LNCaP clone FGC (cell line): ENCODE measurements around the gene HYCC1.
A peak's percentile ranks its signal among the peaks of the same experiment; 100 is the strongest.
"Not testable (repeated sequence)": the region's sequence is repeated elsewhere in the genome, so short reads cannot be mapped to it uniquely, and the experiment has no call there.

Experiments used
- DNase-seq: peaks from one replicate; pipeline ENCODE4 v3.0.0-alpha.2; 2011; ENCODE audit warnings: low read depth
- H3K4me3 ChIP-seq: 2 replicates; pipeline ENCODE4 v1.5.1; 2011; ENCODE audit warnings: mild to moderate bottlenecking, low read depth, low read length, control low read depth
- TF ChIP-seq, protein P1 (sequence below): IDR thresholded peaks from 2 replicates; pipeline ENCODE4 v1.5.1; 2012; ENCODE audit warnings: mild to moderate bottlenecking; ENCODE audit not compliant: control insufficient read depth, insufficient read depth; ENCODE audit errors: extremely low read depth

The HYCC1 gene

DNA sequence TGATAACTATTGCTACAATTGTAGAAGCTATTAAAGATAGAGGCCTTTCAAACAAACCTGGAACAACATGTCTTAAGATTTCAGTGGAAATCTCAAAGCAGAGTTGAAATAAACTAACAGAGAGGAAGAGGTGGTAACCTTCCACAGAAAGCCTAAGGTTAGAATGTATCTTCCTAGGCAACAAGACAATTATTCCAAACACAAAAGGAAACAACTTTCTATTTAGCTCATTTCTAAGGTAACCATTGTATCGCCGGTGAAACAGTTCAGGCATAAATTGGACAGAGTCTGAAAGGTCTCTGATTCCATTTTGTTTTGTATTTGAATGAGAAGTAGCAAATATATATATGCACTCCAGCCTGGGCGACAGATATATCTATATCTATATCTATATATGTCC is 30.7 kb upstream of the HYCC1 start:
- no peak for DNase-seq
- no peak overlapping the region for H3K4me3 ChIP-seq
- TF ChIP-seq, protein P1, sequence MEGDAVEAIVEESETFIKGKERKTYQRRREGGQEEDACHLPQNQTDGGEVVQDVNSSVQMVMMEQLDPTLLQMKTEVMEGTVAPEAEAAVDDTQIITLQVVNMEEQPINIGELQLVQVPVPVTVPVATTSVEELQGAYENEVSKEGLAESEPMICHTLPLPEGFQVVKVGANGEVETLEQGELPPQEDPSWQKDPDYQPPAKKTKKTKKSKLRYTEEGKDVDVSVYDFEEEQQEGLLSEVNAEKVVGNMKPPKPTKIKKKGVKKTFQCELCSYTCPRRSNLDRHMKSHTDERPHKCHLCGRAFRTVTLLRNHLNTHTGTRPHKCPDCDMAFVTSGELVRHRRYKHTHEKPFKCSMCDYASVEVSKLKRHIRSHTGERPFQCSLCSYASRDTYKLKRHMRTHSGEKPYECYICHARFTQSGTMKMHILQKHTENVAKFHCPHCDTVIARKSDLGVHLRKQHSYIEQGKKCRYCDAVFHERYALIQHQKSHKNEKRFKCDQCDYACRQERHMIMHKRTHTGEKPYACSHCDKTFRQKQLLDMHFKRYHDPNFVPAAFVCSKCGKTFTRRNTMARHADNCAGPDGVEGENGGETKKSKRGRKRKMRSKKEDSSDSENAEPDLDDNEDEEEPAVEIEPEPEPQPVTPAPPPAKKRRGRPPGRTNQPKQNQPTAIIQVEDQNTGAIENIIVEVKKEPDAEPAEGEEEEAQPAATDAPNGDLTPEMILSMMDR, result no peak

DNA sequence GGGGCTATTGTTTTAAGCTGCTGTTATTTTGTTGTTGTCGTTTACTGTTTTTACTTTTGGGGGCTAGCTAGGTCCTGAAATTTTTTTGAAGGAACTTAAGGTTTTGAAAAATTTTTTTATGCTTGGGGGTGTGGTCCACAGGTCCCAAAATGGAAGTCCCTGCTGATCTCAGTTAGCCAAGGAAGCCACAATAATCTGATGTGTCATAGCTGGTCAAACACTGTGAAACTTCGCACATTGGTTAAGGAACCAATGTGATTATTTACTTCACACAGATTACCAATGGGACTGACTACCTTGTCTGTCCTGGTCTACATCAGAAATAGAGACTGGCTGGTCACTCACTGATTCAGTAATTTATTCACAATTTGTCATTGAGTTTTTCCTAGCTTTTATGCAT is 29.5 kb upstream of the HYCC1 start:
- H3K4me3 ChIP-seq, result no peak overlapping the region
- TF ChIP-seq, protein P1, result no peak
- no peak for DNase-seq

DNA sequence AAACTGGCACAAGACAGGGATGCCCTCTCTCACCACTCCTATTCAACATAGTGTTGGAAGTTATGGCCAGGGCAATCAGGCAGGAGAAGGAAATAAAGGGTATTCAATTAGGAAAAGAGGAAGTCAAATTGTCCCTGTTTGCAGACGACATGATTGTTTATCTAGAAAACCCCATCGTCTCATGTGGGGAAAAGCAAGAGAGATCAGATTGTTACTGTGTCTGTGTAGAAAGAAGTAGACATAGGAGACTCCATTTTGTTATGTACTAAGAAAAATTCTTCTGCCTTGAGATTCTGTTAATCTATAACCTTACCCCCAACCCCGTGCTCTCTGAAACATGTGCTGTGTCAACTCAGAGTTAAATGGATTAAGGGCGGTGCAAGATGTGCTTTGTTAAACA is 25.7 kb upstream of the HYCC1 start:
- H3K4me3 ChIP-seq, DNase-seq: not testable (repeated sequence)

GRCh38 chr7:23035542-23036371 is 21.8 kb upstream of the HYCC1 start:
- DNase-seq, result not testable (repeated sequence)
- peak overlapping the region; percentile 7; the same call in 1 of the 2 replicates for H3K4me3 ChIP-seq

DNA sequence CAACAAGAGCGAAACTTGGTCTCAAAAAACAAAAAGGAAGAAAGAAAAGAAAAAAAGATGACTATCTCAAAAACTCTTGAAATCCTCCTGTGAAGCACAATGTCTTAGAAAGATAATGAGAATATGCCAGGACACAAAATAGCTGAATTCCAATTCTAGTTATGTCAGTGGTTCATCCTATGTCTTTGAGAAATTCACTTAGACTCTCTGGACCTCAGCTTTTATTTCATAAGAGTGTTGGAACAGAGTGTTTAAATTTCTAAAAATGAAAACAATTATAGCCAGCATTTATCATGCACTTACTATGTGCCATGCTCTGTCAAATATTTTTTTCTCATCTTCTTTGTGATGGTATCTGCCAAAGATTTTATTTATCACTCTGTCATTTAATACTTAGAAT is 13.3 kb upstream of the HYCC1 start:
- DNase-seq, result no peak
- TF ChIP-seq, protein P1, result no peak
- H3K4me3 ChIP-seq, result no peak overlapping the region

DNA sequence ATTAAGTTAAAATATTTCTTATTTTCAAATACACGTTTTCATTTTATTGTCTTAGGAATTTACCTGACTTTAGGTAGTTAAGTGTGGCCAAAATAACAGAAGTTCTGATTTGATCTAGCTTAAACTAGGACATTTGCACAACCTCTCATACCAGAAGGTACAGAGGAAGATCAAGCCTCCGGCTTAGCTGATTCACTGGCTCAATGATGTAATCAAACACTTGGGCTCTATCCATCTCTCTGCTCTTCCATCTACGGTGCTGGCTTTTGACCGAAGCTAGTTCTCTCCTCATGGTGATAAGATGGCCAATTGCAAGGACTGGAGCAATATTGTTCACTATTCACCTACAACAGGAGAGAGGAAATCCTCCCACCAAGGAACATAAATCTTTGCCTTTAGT is 12.2 kb upstream of the HYCC1 start:
- no peak overlapping the region for H3K4me3 ChIP-seq
- DNase-seq, result no peak
- TF ChIP-seq, protein P1, result no peak

- DNase-seq, result no peak
- no peak overlapping the region for H3K4me3 ChIP-seq
- TF ChIP-seq, protein P1, result no peak
Observed at GRCh38 chr7:23024454-23024853, 10.5 kb upstream of the HYCC1 start.

DNA sequence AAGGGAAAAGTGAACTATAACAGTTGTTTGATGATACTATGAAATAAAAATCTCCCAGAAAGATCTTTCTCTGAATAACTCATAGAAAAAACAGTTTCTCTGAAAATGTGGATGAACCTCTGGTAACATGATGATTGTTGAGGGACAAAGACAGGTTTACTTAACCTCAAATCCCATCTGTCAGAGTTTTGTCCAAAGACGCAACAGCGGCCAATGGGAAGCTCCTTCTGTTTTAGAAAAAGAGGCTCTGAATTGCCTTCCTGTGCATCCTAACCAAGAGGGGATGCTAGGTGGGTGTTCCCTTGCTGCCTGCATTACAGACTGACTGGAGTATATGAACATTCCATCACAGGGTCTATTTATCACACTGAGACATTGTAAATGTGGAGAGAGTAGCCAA is 8.9 kb upstream of the HYCC1 start:
- TF ChIP-seq, protein P1, result no peak
- no peak for DNase-seq
- no peak overlapping the region for H3K4me3 ChIP-seq
